ENCODE data around the gene CPHXL2.
A peak's percentile ranks its signal among the peaks of the same experiment; 100 is the strongest.

Gene CPHXL2

DNA sequence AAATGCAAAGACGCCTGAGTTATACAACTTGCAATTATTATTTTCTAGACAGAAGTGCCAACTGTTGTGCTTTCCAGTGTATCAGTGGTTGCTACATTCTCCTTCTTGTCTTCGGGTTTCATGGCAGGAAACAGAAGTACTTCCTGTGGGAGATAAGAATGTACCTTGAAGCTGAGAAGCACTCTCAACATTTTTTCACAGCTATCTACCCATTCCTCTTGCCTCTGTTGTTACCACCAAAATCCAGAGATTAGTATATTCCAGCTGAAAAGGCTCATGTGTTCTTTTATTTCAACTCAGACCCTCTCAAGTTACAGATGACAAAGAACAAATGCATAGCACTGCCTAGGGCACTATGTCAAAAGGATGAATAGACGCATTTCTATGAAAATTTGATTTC lies 49.0 kb downstream of the CPHXL2 start:
- no peak overlapping the region for H2BK5ac ChIP-seq (ENCODE audit: low read depth, low read length, poor library complexity)
- no peak overlapping the region for H3K18ac ChIP-seq (ENCODE audit: low read length)
- no peaks in the 10 kb centered on the region for H3K4me1 ChIP-seq (ENCODE audit: control insufficient read depth in 1 of 2, insufficient read depth in 2 of 2, low read length in 2 of 2)
- no peak overlapping the region for H3K14ac ChIP-seq (ENCODE audit: low read length)
- no peaks in the 10 kb centered on the region for H3K9me3 ChIP-seq (ENCODE audit: insufficient read depth, low read depth, low read length)
- no peak overlapping the region for H3K23ac ChIP-seq (ENCODE audit: low read length)
- no peak overlapping the region for H2AK5ac ChIP-seq (ENCODE audit: low read length)
- H3K79me1 ChIP-seq (ENCODE audit: low read length), result peaks cover 2% of the 10 kb centered on the region
- H4K91ac ChIP-seq (ENCODE audit: low read depth, low read length), result no peak overlapping the region
- H4K8ac ChIP-seq (ENCODE audit: low read depth, low read length), result no peak overlapping the region
- H3K27ac ChIP-seq (ENCODE audit: low read depth, low read length), result no peak overlapping the region
- H3K4ac ChIP-seq (ENCODE audit: low read depth, low read length), result no peak overlapping the region
- H3K4me3 ChIP-seq (ENCODE audit: low read depth, low read length), result no peak overlapping the region
- DNase-seq, result no peak
- no CpG with 5 or more reads among the region's 3 CpGs for WGBS (ENCODE audit: extremely low coverage, insufficient coverage, insufficient read length)
- no peak overlapping the region for H2BK12ac ChIP-seq (ENCODE audit: low read length)
- H3K36me3 ChIP-seq (ENCODE audit: control insufficient read depth in 1 of 2, insufficient read depth in 2 of 2, low read length in 2 of 2), result peaks cover 34 to 67% of the 10 kb centered on the region in 2 experiments
- H4K12ac ChIP-seq (ENCODE audit: low read depth, low read length), result no peak overlapping the region
- H2AFZ ChIP-seq (ENCODE audit: insufficient read depth, low read length, poor library complexity), result no peak overlapping the region
- no peak overlapping the region for H3K9ac ChIP-seq (ENCODE audit: low read length)
- no peak overlapping the region for H3K4me2 ChIP-seq (ENCODE audit: low read length)
- peaks cover under 1% of the 10 kb centered on the region for H3K79me2 ChIP-seq (ENCODE audit: control insufficient read depth, insufficient read depth, low read length, poor library complexity)
- no peak overlapping the region for H2BK120ac ChIP-seq (ENCODE audit: insufficient read depth, low read length, poor library complexity)
- H3K27me3 ChIP-seq (ENCODE audit: insufficient read depth, low read length), result no peaks in the 10 kb centered on the region

GRCh38 chr16:75626806-75627205 lies 50.0 kb downstream of the CPHXL2 start:
- no peak overlapping the region for H3K4me3 ChIP-seq (ENCODE audit: low read depth, low read length)
- H3K4me2 ChIP-seq (ENCODE audit: low read length), result no peak overlapping the region
- H4K8ac ChIP-seq (ENCODE audit: low read depth, low read length), result no peak overlapping the region
- no peak for DNase-seq
- H3K18ac ChIP-seq (ENCODE audit: low read length), result no peak overlapping the region
- H3K79me1 ChIP-seq (ENCODE audit: low read length), result peaks cover 3% of the 10 kb centered on the region
- peaks cover 2% of the 10 kb centered on the region for H3K79me2 ChIP-seq (ENCODE audit: control insufficient read depth, insufficient read depth, low read length, poor library complexity)
- no peak overlapping the region for H4K12ac ChIP-seq (ENCODE audit: low read depth, low read length)
- no peak overlapping the region for H2BK12ac ChIP-seq (ENCODE audit: low read length)
- H3K23ac ChIP-seq (ENCODE audit: low read length), result no peak overlapping the region
- H4K91ac ChIP-seq (ENCODE audit: low read depth, low read length), result no peak overlapping the region
- H2AFZ ChIP-seq (ENCODE audit: insufficient read depth, low read length, poor library complexity), result no peak overlapping the region
- peaks cover 0 to 5% of the 10 kb centered on the region in 2 experiments for H3K4me1 ChIP-seq (ENCODE audit: control insufficient read depth in 1 of 2, insufficient read depth in 2 of 2, low read length in 2 of 2)
- no peaks in the 10 kb centered on the region for H3K9me3 ChIP-seq (ENCODE audit: insufficient read depth, low read depth, low read length)
- no CpG with 5 or more reads among the region's 4 CpGs for WGBS (ENCODE audit: extremely low coverage, insufficient coverage, insufficient read length)
- H3K14ac ChIP-seq (ENCODE audit: low read length), result no peak overlapping the region
- H3K4ac ChIP-seq (ENCODE audit: low read depth, low read length), result no peak overlapping the region
- H3K27ac ChIP-seq (ENCODE audit: low read depth, low read length), result no peak overlapping the region
- H2AK5ac ChIP-seq (ENCODE audit: low read length), result no peak overlapping the region
- H3K27me3 ChIP-seq (ENCODE audit: insufficient read depth, low read length), result no peaks in the 10 kb centered on the region
- peaks cover 29 to 58% of the 10 kb centered on the region in 2 experiments for H3K36me3 ChIP-seq (ENCODE audit: control insufficient read depth in 1 of 2, insufficient read depth in 2 of 2, low read length in 2 of 2)
- H3K9ac ChIP-seq (ENCODE audit: low read length), result no peak overlapping the region
- H2BK5ac ChIP-seq (ENCODE audit: low read depth, low read length, poor library complexity), result no peak overlapping the region
- H2BK120ac ChIP-seq (ENCODE audit: insufficient read depth, low read length, poor library complexity), result no peak overlapping the region

DNA sequence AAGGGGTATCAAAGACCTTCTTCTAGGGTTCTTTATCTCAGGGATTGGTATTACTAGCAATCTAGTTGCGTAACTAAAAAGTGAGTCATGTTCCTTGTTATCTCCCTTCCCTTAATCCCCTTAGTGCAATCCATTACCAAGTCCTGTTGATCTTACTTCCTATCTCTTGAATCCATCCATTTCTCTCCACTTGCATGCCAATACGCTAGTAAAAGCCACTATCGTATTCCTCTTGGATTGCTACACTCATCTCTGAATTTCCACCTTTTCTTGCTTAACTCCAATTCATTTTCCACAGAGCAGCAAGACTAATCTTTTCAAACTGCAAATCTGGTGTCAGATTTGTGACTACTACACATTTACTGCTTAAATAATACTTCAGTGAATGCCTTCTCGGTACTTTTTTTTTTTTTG lies 51.9 kb downstream of the CPHXL2 start:
- Histone ChIP-seq H4K12ac (ENCODE audit: low read depth, low read length) (no peak overlapping the region), H3K9me3 (ENCODE audit: insufficient read depth, low read depth, low read length) (no peaks in the 10 kb centered on the region), H3K4me1 (ENCODE audit: control insufficient read depth in 1 of 2, insufficient read depth in 2 of 2, low read length in 2 of 2) (peaks cover 0 to 5% of the 10 kb centered on the region in 2 experiments), H3K4me2 (ENCODE audit: low read length) (no peak overlapping the region), H2BK5ac (ENCODE audit: low read depth, low read length, poor library complexity) (no peak overlapping the region), H3K14ac (ENCODE audit: low read length) (no peak overlapping the region), H2BK120ac (ENCODE audit: insufficient read depth, low read length, poor library complexity) (no peak overlapping the region), H2AK5ac (ENCODE audit: low read length) (no peak overlapping the region), H4K91ac (ENCODE audit: low read depth, low read length) (no peak overlapping the region), H3K27me3 (ENCODE audit: insufficient read depth, low read length) (no peaks in the 10 kb centered on the region), H3K4me3 (ENCODE audit: low read depth, low read length) (no peak overlapping the region), H3K79me2 (ENCODE audit: control insufficient read depth, insufficient read depth, low read length, poor library complexity) (peaks cover 2% of the 10 kb centered on the region), H3K27ac (ENCODE audit: low read depth, low read length) (no peak overlapping the region), H3K18ac (ENCODE audit: low read length) (no peak overlapping the region), H3K23ac (ENCODE audit: low read length) (no peak overlapping the region), H3K36me3 (ENCODE audit: control insufficient read depth in 1 of 2, insufficient read depth in 2 of 2, low read length in 2 of 2) (peaks cover 18 to 47% of the 10 kb centered on the region in 2 experiments), H3K4ac (ENCODE audit: low read depth, low read length) (no peak overlapping the region), H2BK12ac (ENCODE audit: low read length) (no peak overlapping the region), H2AFZ (ENCODE audit: insufficient read depth, low read length, poor library complexity) (no peak overlapping the region), H3K79me1 (ENCODE audit: low read length) (peaks cover 3% of the 10 kb centered on the region), H3K9ac (ENCODE audit: low read length) (no peak overlapping the region), H4K8ac (ENCODE audit: low read depth, low read length) (no peak overlapping the region)
- peak in 1 of 2 donors; percentile 70 for DNase-seq
- WGBS (ENCODE audit: extremely low coverage, insufficient coverage, insufficient read length), result no CpG with 5 or more reads among the region's 4 CpGs

DNA sequence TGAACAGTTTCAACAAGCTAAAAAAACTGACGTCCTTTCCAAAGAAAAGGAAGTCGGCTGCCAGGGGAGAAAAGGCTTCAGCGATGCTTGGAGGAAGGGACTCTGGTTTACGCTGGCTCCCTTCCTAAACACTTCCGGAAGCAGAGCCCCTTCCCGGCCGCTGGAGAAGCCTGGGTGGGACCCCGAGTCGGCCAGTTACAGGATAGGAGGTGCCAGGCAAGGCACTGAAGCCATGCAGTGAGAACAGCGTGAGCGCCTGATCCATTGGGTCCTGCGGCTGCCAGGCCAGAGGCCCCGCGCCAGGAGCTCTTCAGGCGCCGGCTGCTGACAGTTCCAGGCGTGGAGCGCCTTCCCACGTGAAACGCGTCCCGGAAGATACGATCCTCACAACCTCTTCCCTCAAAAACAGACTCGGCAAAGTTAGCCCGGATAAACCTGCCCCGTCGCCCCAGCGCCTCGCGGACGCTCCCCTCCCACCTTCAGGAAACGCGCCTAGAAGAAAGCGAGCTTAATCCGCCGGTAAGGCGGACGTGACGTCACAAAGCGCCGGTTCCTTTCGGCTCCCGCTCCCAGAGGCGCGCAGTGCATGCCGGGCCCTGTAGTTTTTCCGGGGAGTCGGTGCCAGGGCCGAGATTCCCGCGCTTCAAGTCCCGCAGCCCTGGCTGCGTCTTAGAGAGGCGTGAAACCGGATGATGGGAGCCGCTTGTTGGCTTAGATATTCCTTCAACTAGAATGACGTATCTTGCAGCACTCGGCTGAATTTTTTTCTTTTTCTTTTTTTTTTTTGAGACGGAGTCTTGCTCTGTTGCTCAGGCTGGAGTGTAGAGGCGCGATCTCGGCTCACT lies 53.8 kb downstream of the CPHXL2 start, which contains the start of gene ADAT1:
ADAT1 (minus strand) TSS at position 521 of the 845 bp plus-strand sequence. CDS start 2,482 bp downstream, outside the sequence.
- Histone ChIP-seq H2BK5ac (ENCODE audit: low read depth, low read length, poor library complexity) (peak within 1 kb of the TSS; percentile 28), H3K4me2 (ENCODE audit: low read length) (peak within 1 kb of the TSS; percentile 82), H3K36me3 (ENCODE audit: control insufficient read depth in 1 of 2, insufficient read depth in 2 of 2, low read length in 2 of 2) (peaks cover 10 to 41% of the 10 kb centered on the region in 2 experiments), H4K91ac (ENCODE audit: low read depth, low read length) (peak within 1 kb of the TSS; percentile 82), H2BK12ac (ENCODE audit: low read length) (no peak within 1 kb of the TSS), H3K27me3 (ENCODE audit: insufficient read depth, low read length) (no peaks in the 10 kb centered on the region), H3K18ac (ENCODE audit: low read length) (peak within 1 kb of the TSS; percentile 9), H3K4ac (ENCODE audit: low read depth, low read length) (peak within 1 kb of the TSS; percentile 3), H2AK5ac (ENCODE audit: low read length) (no peak within 1 kb of the TSS), H3K4me3 (ENCODE audit: low read depth, low read length) (peak within 1 kb of the TSS; percentile 83), H2AFZ (ENCODE audit: insufficient read depth, low read length, poor library complexity) (peak within 1 kb of the TSS; percentile 38), H3K9me3 (ENCODE audit: insufficient read depth, low read depth, low read length) (no peaks in the 10 kb centered on the region), H3K79me2 (ENCODE audit: control insufficient read depth, insufficient read depth, low read length, poor library complexity) (peaks cover 2% of the 10 kb centered on the region), H3K27ac (ENCODE audit: low read depth, low read length) (peak within 1 kb of the TSS; percentile 65), H3K23ac (ENCODE audit: low read length) (no peak within 1 kb of the TSS), H4K8ac (ENCODE audit: low read depth, low read length) (peak within 1 kb of the TSS; percentile 76), H3K79me1 (ENCODE audit: low read length) (peaks cover 3% of the 10 kb centered on the region), H3K4me1 (ENCODE audit: control insufficient read depth in 1 of 2, insufficient read depth in 2 of 2, low read length in 2 of 2) (peaks cover 0 to 5% of the 10 kb centered on the region in 2 experiments), H3K9ac (ENCODE audit: low read length) (peak within 1 kb of the TSS; percentile 98), H2BK120ac (ENCODE audit: insufficient read depth, low read length, poor library complexity) (peak within 1 kb of the TSS; percentile 8), H3K14ac (ENCODE audit: low read length) (peak within 1 kb of the TSS; percentile 22), H4K12ac (ENCODE audit: low read depth, low read length) (peak within 1 kb of the TSS; percentile 17)
- DNase-seq, result peak; percentile 100
- WGBS (ENCODE audit: extremely low coverage, insufficient coverage, insufficient read length), result no CpG with 5 or more reads among the region's 62 CpGs

All from trophoblast cell (in vitro differentiated cells and primary cell).